ENCODE measurements around the gene POLR1G. TPM values are rescaled to one million over a fixed set of nuclear protein-coding genes. Genes with fewer than 3 reads are reported as not detected.
A peak's percentile ranks its signal among the peaks of the same experiment; 100 is the strongest.

The POLR1G gene
- total RNA-seq, 4 donors from 2014 or later: 0.26 to 11.3 (median 3.5) TPM

GRCh38 chr19:45370410-45371204 lies 35.8 kb upstream of the POLR1G start, which contains the start of gene ERCC2:
ERCC2 (minus strand) TSS chr19:45370573; CDS start chr19:45370540, 33 bp downstream.
- Histone ChIP-seq H3K27ac (peak within 1 kb of the TSS; percentile 74 to 79), H3K4me3 (peak within 1 kb of the TSS; percentile 72 to 99), H3K4me1 (peaks cover 0 to 6% of the 10 kb centered on the region in 2 donors), H3K27me3 (no peaks in the 10 kb centered on the region), H3K36me3 (no peaks in the 10 kb centered on the region), H3K9me3 (no peaks in the 10 kb centered on the region)
- peak; percentile 99 to 100 for DNase-seq
- intact Hi-C loops (cut with DNase I; ENCODE audit: low total_unique reads): no loop called here
- TF ChIP-seq, protein P1, sequence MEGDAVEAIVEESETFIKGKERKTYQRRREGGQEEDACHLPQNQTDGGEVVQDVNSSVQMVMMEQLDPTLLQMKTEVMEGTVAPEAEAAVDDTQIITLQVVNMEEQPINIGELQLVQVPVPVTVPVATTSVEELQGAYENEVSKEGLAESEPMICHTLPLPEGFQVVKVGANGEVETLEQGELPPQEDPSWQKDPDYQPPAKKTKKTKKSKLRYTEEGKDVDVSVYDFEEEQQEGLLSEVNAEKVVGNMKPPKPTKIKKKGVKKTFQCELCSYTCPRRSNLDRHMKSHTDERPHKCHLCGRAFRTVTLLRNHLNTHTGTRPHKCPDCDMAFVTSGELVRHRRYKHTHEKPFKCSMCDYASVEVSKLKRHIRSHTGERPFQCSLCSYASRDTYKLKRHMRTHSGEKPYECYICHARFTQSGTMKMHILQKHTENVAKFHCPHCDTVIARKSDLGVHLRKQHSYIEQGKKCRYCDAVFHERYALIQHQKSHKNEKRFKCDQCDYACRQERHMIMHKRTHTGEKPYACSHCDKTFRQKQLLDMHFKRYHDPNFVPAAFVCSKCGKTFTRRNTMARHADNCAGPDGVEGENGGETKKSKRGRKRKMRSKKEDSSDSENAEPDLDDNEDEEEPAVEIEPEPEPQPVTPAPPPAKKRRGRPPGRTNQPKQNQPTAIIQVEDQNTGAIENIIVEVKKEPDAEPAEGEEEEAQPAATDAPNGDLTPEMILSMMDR (IDR thresholded peaks at IDR 0.05): peak in 1 of 4 experiments; percentile 33
- peak; percentile 7 to 62 for TF ChIP-seq POLR2A (IDR thresholded peaks at IDR 0.05)

DNA sequence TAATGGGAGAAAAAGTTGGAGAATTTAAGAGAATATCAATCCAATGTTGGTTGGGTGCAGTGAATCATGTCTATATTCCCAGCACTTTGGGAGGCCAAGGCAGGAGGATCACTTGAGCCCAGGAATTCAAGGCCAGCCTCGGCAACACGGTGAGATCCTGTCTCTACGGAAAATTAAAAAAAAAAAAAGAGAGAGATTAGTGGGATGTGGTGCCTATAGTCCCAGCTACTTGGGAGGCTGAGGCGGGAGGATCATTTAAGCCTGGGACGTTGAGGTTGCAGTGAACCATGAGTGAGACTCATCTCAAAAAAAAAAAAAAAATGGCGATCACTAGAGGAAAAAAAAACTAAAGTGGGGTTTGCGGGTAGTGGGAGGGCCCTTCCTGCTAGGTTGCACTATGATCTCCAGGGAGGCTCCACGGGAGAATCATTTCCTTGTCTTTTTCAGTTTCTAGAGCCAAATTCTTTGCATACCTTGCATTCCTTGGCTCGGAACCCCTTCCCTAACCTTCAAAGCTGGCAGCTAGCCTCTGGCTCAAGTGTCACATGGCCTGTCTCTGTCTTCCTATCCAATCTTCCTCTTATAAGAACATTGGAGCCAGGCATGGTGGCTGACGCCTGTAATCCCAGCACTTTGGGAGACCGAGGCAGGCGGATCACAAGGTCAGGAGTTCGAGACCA lies 30.3 kb upstream of the POLR1G start:
- no peak overlapping the region for H3K4me3 ChIP-seq
- H3K9me3 ChIP-seq: no peaks in the 10 kb centered on the region
- peak overlapping the region; percentile 21 to 60 for H3K27ac ChIP-seq
- TF ChIP-seq, protein P1 (IDR thresholded peaks at IDR 0.05): no peak
- no peak for TF ChIP-seq POLR2A (IDR thresholded peaks at IDR 0.05)
- no peaks in the 10 kb centered on the region for H3K36me3 ChIP-seq
- no peaks in the 10 kb centered on the region for H3K27me3 ChIP-seq
- DNase-seq: peak; percentile 64 to 66
- intact Hi-C loops (cut with DNase I; ENCODE audit: low total_unique reads): no loop called here
- H3K4me1 ChIP-seq: no peaks in the 10 kb centered on the region

DNA sequence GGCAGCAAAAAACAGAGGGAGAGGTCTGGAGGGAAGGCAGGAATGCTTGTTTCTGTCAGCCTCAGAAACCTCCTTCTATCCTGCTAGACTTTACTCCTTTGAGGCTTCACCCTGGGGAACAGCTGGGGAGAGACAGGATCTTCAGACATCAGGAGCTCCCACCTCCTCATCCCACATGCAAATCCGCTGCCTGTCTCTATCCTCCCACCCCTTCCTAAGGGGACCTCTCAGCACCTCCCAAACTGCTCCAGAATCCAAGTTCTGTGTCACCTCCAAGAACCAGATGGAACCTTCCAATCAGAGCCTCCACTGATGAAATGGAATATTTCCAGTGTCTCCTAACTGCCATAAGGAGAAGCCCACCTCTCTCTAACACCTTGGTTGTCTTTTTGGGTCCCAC lies 26.3 kb upstream of the POLR1G start:
- intact Hi-C loops (cut with DNase I; ENCODE audit: low total_unique reads): no loop called here
- Histone ChIP-seq H3K4me1 (no peaks in the 10 kb centered on the region), H3K9me3 (no peaks in the 10 kb centered on the region), H3K27ac (no peak overlapping the region), H3K36me3 (no peaks in the 10 kb centered on the region), H3K4me3 (no peak overlapping the region), H3K27me3 (peaks cover 2 to 3% of the 10 kb centered on the region in 2 donors)
- TF ChIP-seq, protein P1 (IDR thresholded peaks at IDR 0.05): no peak
- TF ChIP-seq POLR2A (IDR thresholded peaks at IDR 0.05): no peak
- DNase-seq: no peak

- no peak for DNase-seq
- no peaks in the 10 kb centered on the region for H3K9me3 ChIP-seq
- intact Hi-C loops (cut with DNase I; ENCODE audit: low total_unique reads): no loop called here
- H3K36me3 ChIP-seq: no peaks in the 10 kb centered on the region
- no peak overlapping the region for H3K27ac ChIP-seq
- H3K4me3 ChIP-seq: no peak overlapping the region
- no peak for TF ChIP-seq POLR2A (IDR thresholded peaks at IDR 0.05)
- TF ChIP-seq, protein P1 (IDR thresholded peaks at IDR 0.05): no peak
- H3K27me3 ChIP-seq: peaks cover 10 to 20% of the 10 kb centered on the region in 2 donors
- no peaks in the 10 kb centered on the region for H3K4me1 ChIP-seq
Observed at GRCh38 chr19:45382426-45382825, 24.0 kb upstream of the POLR1G start.

Measured in uterus (tissue), 4 donors.